SK-MEL-5 (cell line): Measurements from ENCODE around the gene MVB12B. TPM values are rescaled to one million over a fixed set of nuclear protein-coding genes. Genes with fewer than 3 reads are reported as not detected.

ENCODE experiments used
- DNase-seq: peaks from one replicate; pipeline ENCODE4 v3.0.0-alpha.2; 2016; ENCODE audit warnings: low read depth, low spot score
- in situ Hi-C: cut with HindIII; loops from 2 replicates; pipeline ENCODE4 v1.10.0; 2016; ENCODE audit warnings: low sequenced_read_pairs, high pct_unique_total_duplicates, low pct_unique_long_range_greater_than_20kb
- total RNA-seq: library from RNA; depleted of rRNA; stranded (reverse); fragments of >200 nt; shearing (Covaris generic); gene quantifications from 2 replicates; pipeline ENCODE4 v1.2.3, GENCODE V29; 2014

The MVB12B gene
- total RNA-seq, 1 experiment from 2014 or later, result 3.1 TPM

DNA sequence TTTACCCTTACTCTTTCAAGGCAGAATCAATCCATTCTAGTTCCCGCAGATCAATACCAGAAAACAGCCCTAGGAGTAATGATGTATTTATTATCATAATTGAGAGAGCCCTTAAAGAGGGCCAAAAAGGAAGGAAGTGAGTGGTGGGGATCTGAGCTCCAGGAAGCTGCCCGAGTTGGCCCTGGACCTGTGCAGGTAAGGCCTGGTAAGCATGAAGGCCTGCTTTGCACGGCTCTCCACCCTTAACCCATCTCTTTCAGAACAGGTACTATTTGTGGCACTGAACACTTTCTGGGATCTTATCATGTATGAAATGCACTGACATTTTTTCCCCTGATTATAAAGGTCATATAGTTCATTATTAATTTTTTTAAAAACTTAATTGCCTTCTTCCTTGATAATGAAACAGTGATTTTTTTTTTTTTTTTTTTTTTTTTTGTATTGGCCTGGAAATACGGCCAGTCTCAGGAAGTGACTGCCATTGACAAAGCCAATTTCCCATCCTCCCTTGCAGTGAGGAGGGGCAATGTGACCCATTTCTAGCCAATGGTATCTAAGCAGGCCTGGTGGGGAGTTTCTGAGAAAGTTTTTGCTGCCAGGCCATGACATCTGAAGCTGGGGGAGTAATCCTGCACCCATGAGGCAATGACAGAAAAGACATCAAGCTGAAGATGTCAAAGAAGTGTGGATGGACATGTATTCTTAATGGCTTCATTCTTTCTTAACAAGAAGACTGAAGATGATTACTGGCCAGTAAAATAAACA lies 6.3 kb upstream of the MVB12B start:
- DNase-seq, result no peak
- in situ Hi-C loops, result no loop called here

DNA sequence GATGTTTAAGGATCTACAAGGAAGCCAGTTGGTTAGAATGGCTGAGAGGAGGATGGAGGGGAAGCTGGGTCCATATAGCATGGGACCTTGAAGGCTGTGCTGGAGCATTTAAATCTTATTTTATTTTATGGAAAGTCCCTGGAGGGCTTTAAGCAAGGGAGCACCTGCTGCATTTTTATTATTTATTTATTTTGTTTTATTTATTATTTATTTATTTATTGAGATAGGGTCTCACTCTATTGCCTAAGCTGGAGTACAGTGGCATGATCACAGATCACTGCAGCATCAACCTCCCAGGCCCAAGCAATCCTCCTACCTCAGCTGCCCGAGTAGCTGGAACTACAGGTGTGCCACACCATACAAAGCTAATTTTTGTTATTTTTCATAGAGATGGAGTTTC lies 4.9 kb upstream of the MVB12B start:
- no peak for DNase-seq
- in situ Hi-C loops, result no loop called here

DNA sequence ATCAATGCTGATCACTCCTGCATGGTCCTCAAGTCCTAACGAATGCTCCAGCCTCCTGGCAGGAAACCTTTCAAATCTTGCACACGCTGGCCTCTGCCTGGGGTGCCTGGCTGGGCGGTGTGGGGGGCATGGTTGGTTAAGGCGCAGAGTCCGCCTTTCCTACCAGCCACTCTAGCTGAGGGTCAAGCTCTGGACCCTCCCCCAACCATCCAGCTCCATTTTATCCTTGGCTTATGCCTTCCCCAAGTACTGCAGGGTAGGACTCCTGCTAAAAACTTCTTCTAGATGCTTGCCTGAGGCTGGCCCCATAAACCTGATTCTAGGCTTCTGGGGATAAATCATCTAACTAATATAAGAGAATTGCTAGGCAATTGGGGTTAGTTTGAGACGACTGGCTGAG lies 808 bp upstream of the MVB12B start:
- in situ Hi-C loops, result no loop called here
- DNase-seq, result no peak

GRCh38 chr9:126327006-126327713 lies 531 bp downstream of the MVB12B start:
- DNase-seq, result no peak
- in situ Hi-C loops, result no loop called here

DNA sequence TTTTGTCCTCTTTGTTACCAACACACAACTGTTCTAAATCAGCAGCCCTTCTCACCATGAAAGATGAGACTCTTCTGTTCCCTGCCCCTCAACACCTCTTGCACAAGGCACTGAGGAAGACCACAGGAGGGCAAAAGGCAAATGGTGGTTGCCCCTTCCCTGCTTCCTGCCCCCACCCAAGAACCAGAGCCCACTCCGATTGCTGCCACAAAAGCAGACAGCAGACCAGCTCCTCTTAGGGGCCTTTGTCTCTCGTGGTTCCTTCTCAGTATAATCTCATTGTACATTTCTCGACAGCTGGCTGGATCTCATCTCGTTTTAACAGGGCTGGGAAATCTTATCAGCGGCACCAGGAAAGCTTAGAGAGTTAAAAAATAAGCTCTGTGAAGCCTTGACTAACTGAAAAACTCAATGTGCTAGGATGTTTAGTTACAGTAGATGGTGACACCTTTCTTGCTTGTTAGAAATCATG lies 1.1 kb downstream of the MVB12B start:
- DNase-seq, result no peak
- in situ Hi-C loops, result no loop called here

- in situ Hi-C loops, result no loop called here
- DNase-seq, result no peak
Measured at GRCh38 chr9:126328407-126328806, 1.8 kb downstream of the MVB12B start.

GRCh38 chr9:126329476-126330275 lies 3.0 kb downstream of the MVB12B start:
- no peak for DNase-seq
- in situ Hi-C loops, result no loop called here

DNA sequence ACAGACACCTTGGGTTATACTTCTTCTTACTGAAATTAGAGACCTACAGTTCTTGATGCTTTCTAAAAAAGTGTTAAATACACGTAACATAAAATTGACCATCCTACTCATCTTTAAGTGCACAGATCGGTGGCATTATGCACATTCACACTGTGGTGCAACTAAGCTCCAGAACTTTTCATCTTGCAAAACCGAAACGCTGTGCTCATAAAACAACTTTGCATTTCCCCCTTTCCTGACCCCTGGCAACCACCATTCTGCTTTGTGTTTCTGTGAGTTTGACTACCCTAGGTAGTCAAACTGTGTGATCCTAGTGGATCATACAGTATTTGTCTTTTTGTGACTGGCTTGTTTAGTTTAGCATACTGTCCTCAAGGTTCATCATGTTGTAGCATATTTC lies 3.9 kb downstream of the MVB12B start:
- in situ Hi-C loops, result no loop called here
- DNase-seq, result no peak

DNA sequence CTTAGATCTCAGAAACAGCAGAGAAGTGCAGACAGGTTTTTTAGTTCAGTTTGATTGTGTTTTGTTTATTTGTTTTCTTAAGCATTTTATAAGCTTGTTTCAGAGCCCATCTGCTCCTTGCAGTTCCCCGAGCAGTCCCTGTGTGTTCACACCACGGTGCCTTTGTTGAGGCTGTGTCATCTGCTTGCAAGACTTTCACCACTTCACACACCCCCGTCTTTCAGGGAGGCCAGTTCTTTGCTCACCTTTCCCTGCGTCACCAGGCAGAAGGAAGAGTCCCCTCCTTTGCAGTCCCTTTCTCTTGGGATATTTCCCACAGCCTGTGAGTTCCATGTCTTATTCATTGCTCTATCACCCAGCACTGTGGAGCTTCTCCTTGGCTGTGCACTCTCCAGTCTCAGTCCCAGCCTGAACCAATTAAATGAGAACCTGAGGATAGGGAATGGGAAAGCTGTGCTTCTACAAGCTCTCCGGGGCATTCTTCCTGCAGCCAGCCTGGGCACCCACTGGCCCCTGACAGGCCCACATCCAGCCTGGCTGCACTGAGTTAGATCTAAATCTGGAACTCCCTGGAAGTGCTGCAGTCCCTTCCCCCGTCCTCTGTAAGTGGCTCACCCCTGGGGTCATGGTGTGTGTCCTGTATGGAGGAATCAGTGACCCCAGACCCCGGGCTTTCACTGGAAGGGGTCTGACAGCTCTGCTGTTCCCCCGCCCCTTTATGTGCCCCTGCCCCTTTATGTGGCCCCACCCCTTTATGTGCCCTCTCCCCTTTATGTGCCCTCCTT lies 5.5 kb downstream of the MVB12B start:
- in situ Hi-C loops, result no loop called here
- DNase-seq, result no peak

- in situ Hi-C loops, result no loop called here
- no peak for DNase-seq
Measured at GRCh38 chr9:126334721-126335621, 8.3 kb downstream of the MVB12B start.

DNA sequence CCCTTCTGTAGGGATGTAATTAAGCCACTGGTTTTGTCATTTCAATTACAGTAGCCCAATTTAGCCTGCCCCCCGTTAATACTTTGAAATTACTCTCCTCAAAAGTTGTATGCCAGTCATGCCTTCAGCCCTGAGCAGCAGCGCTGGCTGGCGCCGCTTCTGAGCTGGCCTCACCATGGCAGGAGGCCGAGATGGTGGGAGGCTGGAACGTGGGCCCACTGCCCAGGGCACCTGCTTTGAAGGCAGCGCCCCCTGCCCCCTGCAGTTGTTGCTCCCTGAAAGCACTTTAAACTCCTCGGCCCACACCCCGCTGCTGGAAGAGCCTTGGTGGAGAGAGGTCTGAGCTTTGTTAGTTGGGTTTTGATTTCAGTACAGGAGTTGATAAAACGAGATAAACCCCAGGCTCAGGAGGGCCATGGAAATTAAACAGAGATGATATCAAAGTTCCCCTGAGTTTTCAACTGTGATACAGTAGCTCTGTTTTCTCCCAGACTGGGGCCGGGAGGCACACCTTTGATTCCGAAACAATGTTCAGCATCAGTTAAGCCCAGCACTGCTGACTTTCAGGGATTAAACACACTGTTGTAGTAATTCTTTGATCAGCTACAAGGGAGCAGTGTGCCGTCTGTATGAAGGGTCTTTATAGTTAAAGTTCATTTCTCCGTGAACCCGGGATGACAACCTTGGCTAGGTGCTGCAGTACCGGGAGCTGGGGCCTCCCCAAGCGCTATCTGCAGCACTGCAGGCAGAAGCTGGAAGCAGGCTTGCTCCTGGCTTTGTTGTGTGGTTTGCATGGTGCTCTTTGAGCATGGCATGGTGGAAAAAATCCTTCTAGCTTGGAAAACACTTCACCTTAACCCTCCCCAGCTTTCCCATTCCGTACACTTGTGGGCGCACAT lies 9.5 kb downstream of the MVB12B start:
- in situ Hi-C loops, result no loop called here
- no peak for DNase-seq

GRCh38 chr9:126336736-126337325 lies 10.2 kb downstream of the MVB12B start:
- in situ Hi-C loops, result no loop called here
- DNase-seq, result no peak

DNA sequence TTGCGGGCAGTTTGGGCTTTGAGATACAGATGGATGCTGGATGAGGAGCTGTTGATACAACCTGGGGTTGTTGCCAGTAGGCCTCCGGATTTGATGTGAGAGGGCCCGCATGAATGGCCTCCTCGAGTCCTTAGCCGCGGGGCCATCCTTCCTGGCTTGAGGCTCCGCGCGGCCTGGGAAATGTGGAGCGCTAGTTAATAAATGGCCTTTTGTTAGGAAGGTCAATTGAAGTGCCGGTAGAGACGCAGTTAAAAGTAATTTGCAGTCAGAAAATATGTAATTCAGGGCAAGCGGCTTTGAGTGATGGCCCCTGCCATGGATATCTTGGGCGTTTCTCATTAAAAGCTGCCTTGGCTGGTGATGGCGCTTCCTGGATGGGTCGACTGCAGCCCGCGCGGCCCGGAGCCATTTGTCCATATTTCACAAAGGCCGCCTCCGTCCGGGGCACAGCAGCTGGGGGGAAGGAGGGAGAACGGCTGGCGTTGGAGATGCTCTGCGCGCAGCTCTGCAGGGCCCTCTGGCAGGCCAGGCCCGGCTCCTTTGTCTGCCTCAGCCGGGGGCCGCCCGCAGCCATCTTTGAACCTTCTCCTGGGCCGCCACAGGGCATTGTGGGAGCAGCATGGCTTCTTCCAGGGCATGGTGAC lies 11.2 kb downstream of the MVB12B start:
- in situ Hi-C loops, result no loop called here

DNA sequence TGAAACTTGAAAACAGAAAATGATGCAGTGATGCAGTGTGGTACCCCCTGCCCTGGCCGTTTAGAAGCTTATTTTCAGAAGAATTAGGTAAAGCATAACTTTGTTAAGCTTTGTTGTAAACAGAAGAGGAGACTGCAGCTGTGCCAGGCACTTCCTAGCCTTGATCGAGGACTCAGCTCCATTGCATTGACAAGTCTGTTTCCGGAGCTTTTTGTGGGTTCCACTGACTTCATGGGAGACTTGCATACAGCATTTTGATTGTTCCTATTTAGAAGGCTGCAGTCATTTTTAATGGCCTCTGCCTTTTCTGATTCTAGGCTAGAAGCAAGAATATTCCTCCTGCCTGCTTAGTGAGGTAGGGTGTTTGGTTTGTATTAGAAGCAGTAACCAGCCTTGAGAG lies 12.3 kb downstream of the MVB12B start:
- no peak for DNase-seq
- in situ Hi-C loops, result no loop called here

More for the DNA sequence above, 11.2 kb downstream of the MVB12B start:
- no peak for DNase-seq

DNA sequence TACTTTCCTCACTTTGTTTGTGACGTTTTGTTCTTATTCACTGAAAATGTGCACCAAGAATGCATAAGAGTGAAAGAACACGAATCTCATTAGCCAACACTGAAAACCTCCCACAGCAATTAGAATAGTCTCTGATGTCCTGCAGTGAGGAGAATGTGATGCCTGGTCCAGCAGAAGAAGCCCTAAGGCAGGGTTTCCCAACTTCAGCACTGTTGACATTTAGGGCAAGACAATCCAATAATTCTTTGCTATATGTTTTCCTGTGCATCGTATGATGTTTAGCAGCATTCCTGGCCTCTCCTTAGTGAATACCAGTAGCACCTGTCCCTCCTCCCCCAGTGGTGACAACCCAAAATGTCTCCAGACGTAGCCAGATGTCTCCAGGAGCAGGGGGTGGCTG lies 14.8 kb downstream of the MVB12B start:
- in situ Hi-C loops, result no loop called here
- no peak for DNase-seq
